GM19043 (cell line): ENCODE data around the gene GSTCD.
"Not testable (repeated sequence)": the region's sequence is repeated elsewhere in the genome, so short reads cannot be mapped to it uniquely, and the experiment has no call there.

Experiments
- ATAC-seq: cut with Tn5 transposase; IDR thresholded peaks from one replicate; pipeline ENCODE4 v1.9.1; 2021; ENCODE audit warnings: low read depth; ENCODE audit not compliant: unreplicated experiment

The GSTCD gene

GRCh38 chr4:105805501-105806120 lies 97.0 kb downstream of the GSTCD start:
- no peak for ATAC-seq

GRCh38 chr4:105807496-105807895 lies 98.9 kb downstream of the GSTCD start:
- ATAC-seq, result no peak

- ATAC-seq, result no peak
These were observed 99.6 kb downstream of the GSTCD start for GRCh38 chr4:105808030-105808749.

GRCh38 chr4:105808750-105809041 lies 100.1 kb downstream of the GSTCD start:
- ATAC-seq, result no peak

GRCh38 chr4:105815701-105816100 lies 107.1 kb downstream of the GSTCD start:
- no peak for ATAC-seq

GRCh38 chr4:105822061-105822460 lies 113.5 kb downstream of the GSTCD start:
- no peak for ATAC-seq

- ATAC-seq, result no peak
These were observed 119.5 kb downstream of the GSTCD start for GRCh38 chr4:105828074-105828473.

- no peak for ATAC-seq
These were observed 122.6 kb downstream of the GSTCD start for GRCh38 chr4:105831189-105831588.

GRCh38 chr4:105835177-105835576 lies 126.6 kb downstream of the GSTCD start:
- ATAC-seq, result no peak

- ATAC-seq, result no peak
These were observed 128.0 kb downstream of the GSTCD start for GRCh38 chr4:105836537-105836936.

GRCh38 chr4:105837037-105837436 lies 128.5 kb downstream of the GSTCD start:
- no peak for ATAC-seq

- no peak for ATAC-seq
These were observed 129.5 kb downstream of the GSTCD start for GRCh38 chr4:105838082-105838481.

GRCh38 chr4:105840426-105841174 lies 132.0 kb downstream of the GSTCD start:
- no peak for ATAC-seq

- no peak for ATAC-seq
These were observed 135.4 kb downstream of the GSTCD start for GRCh38 chr4:105843941-105844340.

GRCh38 chr4:105845559-105845958 lies 137.0 kb downstream of the GSTCD start:
- no peak for ATAC-seq

GRCh38 chr4:105848359-105848758 lies 139.8 kb downstream of the GSTCD start:
- not testable (repeated sequence) for ATAC-seq

- ATAC-seq, result no peak
These were observed 142.6 kb downstream of the GSTCD start for GRCh38 chr4:105851196-105851595.

GRCh38 chr4:105852230-105852629 lies 143.6 kb downstream of the GSTCD start:
- not testable (repeated sequence) for ATAC-seq

GRCh38 chr4:105858466-105859040 lies 150.0 kb downstream of the GSTCD start:
- no peak for ATAC-seq

- ATAC-seq, result no peak
These were observed 150.6 kb downstream of the GSTCD start for GRCh38 chr4:105859233-105859632.

- ATAC-seq, result no peak
These were observed 162.4 kb downstream of the GSTCD start for GRCh38 chr4:105870963-105871362.
